HG03045 (cell line): ENCODE data around the gene TMEM214.

Experiments used
- ATAC-seq: cut with Tn5 transposase; IDR thresholded peaks from one replicate; pipeline ENCODE4 v1.9.1; 2021; ENCODE audit warnings: mild to moderate bottlenecking, moderate library complexity; ENCODE audit not compliant: unreplicated experiment

Gene TMEM214

GRCh38 chr2:27039426-27039825 lies 6.7 kb downstream of the TMEM214 start:
- ATAC-seq = no peak

- no peak for ATAC-seq
These were observed 7.1 kb downstream of the TMEM214 start for GRCh38 chr2:27039871-27040270.

- no peak for ATAC-seq
These were observed 7.5 kb downstream of the TMEM214 start for GRCh38 chr2:27040282-27040681.

DNA sequence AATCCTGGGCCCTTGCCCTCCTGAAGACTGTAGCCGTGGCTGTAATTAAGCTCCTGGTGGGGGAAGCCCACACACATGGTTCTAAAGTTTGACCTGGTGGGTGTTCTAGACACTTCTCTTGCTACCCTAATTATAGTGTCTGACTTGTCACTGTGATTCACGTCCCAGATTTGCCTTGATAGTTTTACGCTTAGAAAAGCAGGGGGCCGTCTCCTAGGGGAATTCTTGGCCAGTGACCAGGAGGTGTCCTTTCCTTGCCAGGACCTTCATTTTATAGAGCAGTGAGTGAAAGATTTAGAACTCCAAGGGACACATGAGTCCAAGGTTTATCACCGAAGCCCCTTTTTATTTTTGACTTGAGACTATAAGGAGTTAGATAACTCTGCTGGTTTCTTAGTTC lies 9.0 kb downstream of the TMEM214 start:
- no peak for ATAC-seq

GRCh38 chr2:27042159-27042661 lies 9.4 kb downstream of the TMEM214 start:
- no peak for ATAC-seq

DNA sequence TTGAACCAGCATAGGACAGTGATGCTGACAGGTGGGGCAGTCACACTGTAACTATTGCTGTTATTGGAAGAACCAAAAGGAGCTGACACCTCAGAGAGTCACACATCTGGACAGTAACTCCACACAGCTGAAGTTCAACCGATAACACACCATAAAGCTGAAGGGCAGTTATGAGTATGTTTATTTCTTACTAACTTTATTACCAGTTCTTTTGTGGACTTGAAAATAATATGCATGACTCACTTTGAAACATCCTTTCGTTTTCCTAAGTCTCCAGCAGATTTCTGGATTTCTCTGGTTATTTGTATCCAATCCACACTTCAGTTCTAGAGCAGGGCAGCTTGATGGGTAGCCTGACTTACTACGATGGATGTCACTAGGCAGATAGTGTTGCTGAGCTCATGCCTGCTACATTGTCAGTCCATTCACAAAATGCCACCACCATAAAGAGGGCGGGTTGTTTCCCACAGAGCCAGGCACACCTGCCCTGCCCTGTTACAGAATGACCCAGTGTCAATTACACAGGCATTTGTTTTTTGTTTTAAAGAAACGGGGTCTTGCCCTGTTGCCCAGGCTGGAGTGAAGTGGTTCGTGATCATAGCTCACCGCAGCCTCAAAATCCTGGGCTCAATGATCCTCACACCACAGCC lies 10.3 kb downstream of the TMEM214 start:
- ATAC-seq = no peak

GRCh38 chr2:27049422-27050280 lies 16.9 kb downstream of the TMEM214 start:
- ATAC-seq = peak; percentile 22

DNA sequence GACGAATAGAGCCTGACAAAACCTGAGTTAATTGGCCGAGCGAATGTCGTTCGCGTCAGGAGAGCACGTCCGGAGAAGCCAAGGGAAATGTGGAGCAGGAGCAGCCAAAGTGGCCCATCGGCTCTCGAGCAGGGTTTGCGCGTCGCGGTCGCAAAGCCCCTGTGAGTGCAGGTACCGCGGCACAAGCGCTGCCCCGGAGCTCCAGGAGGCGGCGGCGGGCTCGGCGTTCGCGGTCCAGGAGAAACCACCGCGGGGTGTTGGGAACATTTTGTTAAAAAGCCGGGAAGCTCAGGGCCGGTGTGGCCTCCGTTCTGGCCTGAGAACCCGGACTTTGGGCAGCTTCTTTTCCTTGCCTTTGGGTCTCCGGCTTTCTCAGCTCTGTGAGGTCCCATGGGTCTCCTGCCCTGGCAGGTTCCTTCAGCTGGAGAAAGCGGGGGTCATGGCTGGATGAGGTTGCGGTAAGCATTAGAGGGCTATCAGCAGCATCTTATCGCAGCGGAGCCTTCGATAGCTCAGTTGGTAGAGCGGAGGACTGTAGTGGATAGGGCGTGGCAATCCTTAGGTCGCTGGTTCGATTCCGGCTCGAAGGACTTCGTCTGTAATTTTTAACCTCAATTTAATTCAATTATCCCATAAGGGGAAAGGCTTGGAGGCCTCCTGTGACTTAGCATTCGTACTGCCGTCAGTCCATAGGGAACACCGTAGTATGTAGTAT lies 17.7 kb downstream of the TMEM214 start:
- peak; percentile 48 for ATAC-seq

- ATAC-seq = peak; percentile 67
These were observed 18.5 kb downstream of the TMEM214 start, which contains the start of gene AGBL5 for GRCh38 chr2:27050996-27051901. AGBL5 (plus strand) TSS chr2:27051668; CDS start chr2:27052959, 1,291 bp downstream.

DNA sequence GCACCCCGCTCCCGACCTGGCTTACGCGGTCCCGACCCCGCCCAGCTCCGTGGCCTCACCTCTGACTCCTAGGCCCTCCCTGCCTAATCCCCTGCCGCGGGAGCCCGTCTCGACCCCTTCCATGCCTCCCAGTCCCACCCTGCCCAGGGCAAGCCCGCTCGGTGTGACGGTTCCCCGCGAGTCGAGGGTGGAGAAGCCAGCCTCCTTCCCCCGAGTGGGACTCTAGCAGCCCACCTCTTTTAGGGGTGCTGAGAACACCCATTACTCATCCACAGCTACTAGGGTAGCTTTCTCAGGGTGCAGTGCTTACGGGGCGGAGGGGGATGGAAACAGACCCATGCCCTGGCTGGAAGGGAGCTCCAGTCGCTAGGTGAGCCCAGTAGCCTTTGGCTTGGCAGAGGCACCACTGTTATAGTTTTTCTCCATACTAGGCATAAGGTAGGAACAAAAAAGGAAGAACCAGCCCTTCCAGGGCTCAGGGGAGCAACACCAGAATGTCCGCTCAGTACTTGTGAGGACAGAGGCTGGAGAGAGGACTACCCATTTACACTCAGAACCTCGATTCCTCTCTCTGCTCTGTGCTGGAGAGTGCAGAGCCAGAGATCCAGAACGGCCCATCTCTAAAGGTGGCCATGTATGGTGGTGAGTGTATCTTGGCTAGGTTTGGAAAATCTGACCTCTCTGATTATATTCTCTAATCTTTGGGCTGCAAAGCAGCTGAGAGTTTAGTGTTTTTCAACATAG lies 19.3 kb downstream of the TMEM214 start:
- ATAC-seq = peak; percentile 4

DNA sequence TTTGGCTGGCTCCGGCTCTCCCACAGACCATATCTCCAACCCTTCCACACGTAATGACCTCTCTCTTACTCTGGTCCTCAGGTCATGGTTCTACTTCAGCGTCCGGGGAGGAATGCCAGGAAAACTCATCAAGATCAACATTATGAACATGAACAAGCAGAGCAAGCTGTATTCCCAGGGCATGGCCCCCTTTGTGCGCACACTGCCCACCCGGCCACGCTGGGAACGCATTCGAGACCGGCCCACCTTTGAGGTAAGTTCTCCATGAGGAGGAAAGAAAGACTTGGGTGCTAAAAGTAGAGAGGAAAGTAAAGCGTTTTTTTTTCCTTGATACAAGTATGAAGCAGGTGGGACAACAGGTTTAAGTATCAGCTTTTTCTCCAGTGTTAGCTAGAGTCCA lies 20.6 kb downstream of the TMEM214 start:
- ATAC-seq = no peak

- ATAC-seq = no peak
These were observed 21.0 kb downstream of the TMEM214 start for GRCh38 chr2:27053776-27054175.

GRCh38 chr2:27054721-27055120 lies 22.0 kb downstream of the TMEM214 start:
- ATAC-seq = no peak

DNA sequence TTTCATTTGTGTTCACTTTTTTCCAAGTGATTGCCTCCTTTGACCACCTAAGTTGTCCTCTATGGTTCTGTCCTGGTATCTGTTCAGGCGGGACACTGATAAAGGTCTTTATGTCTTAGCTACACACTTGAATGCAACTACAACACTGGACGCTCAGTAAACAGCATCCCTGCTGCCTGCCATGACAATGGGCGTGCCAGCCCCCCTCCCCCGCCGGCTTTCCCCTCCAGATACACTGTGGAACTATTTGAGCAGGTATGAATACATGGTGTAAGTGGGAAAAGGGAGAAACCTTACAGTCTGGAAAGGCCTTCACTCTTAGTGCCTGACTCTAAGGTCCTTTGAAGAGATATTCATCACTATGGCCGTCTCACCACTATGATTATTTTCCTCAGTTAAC lies 24.4 kb downstream of the TMEM214 start:
- no peak for ATAC-seq

DNA sequence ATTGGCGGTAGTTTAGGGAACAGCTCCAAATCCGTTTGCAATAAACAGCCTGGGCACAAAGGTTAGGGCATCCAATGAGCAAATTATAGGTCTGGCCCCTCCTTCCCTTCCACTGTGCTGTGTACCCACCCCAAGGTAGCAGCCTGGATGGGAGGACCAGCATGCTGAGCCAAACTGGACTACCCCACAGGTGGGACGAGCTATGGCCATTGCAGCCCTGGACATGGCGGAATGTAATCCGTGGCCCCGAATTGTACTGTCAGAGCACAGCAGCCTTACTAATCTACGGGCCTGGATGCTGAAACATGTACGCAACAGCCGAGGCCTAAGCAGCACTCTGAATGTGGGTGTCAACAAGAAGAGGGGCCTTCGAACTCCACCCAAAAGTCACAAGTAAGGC lies 25.4 kb downstream of the TMEM214 start:
- no peak for ATAC-seq

DNA sequence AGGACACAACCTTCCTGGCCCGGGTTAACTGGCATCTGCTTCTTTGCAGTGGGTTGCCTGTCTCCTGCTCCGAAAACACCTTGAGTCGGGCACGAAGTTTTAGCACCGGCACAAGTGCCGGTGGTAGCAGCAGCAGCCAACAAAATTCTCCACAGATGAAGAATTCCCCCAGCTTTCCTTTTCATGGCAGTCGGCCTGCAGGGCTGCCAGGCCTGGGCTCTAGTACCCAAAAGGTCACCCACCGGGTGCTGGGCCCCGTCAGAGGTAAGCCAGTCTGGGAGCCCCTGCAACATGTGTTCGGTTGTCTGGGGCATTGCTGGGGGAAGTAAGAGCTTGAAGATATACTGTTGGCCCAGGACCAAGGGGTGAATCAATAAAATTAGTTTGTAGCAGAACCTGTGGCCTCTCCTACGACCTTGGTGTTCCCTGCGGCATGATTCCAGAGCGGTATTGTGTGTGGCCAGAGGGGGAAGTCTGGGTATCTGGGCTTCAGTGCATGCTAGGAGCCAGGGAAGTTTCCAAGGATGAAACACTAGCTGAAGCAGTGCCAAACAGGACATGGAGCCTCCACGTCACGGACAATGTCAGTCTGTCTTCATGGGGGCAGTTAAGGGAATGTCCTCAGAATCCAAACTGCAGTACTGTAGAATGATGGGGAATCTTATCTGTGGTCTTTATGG lies 26.5 kb downstream of the TMEM214 start:
- ATAC-seq = no peak

DNA sequence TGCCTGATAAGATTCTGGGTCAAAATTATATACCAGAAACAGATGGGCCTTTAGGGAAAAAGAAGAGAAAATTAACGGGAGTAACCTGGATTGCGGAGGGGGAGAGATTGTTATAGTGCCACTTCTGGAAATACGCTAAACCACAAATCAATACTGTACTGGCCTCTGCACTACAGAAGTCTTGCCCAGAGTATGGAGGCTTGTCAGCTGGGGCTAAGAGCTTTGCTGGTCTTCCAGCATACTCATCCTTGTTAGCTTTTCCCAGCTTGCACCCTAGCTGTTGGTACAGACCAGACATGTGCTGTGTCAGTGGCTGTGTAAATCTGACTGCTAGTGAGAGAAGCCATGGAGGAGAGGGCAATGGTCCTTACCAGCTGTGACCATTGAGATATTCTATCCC lies 27.6 kb downstream of the TMEM214 start:
- no peak for ATAC-seq

DNA sequence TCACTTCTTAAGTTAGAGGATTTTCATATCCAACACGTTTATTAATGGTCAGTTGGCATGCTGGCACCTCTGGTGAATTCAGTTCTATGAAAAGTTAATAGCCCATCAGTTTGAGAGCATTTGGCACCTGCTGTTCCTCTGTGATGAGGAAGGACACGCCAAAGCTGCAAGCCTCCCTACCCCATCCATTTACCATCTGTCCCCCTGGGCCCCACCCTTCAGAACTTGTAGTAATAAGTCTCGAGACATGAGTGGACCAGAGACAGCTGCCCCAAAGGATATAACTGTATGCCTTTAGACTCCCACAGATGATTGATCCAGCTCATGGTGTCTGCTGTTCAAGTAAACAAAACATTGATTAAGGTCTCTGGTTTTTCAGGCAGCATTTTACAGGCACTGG lies 32.4 kb downstream of the TMEM214 start:
- ATAC-seq = no peak

DNA sequence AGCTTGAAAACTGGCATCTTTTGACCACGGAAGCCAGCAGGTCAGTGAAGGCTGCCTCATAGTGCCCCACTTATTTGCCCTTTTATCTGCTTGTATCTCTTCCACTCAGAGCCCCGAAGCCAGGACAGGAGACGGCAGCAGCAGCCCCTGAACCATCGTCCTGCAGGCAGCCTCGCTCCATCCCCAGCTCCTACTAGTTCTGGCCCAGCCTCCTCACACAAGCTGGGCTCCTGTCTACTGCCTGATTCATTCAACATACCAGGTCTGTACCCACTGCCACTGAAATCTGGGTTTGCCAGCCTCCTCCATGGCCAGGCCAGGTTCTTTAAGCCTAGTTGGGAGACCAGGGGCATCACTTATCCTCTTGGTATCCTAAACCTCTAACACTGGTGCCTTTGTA lies 34.6 kb downstream of the TMEM214 start:
- ATAC-seq = no peak
